Subcutaneous abdominal adipose tissue (tissue), 5 donors: ENCODE data around the gene MYO5C.

Source experiments
- H3K27ac ChIP-seq: one replicate; pipeline ENCODE4 v1.7.0; 2013; ENCODE audit warnings: low read depth, mild to moderate bottlenecking, inconsistent platforms, low read length, moderate library complexity
- H3K27me3 ChIP-seq, 5 donors: one replicate each; pipeline ENCODE4 v1.7.0; 2013; ENCODE audit warnings: low read length in 5 of 5, inconsistent platforms in 1 of 5; ENCODE audit not compliant: control insufficient read depth in 5 of 5, insufficient read depth in 4 of 5
- H3K36me3 ChIP-seq, 5 donors: one replicate each; pipeline ENCODE4 v1.7.0; 2013; ENCODE audit warnings: low read length in 5 of 5; ENCODE audit not compliant: control insufficient read depth in 5 of 5, insufficient read depth in 5 of 5
- H3K4me1 ChIP-seq, 5 donors: one replicate each; pipeline ENCODE4 v1.7.0; 2013; ENCODE audit warnings: low read length in 5 of 5, mild to moderate bottlenecking in 3 of 5, moderate library complexity in 1 of 5; ENCODE audit not compliant: control insufficient read depth in 5 of 5, insufficient read depth in 5 of 5
- H3K4me3 ChIP-seq, 5 donors: one replicate each; pipeline ENCODE4 v1.7.0; 2013; ENCODE audit warnings: low read length in 5 of 5, low read depth in 1 of 5
- H3K9ac ChIP-seq, 5 donors: one replicate each; pipeline ENCODE4 v1.7.0; 2013; ENCODE audit warnings: low read length in 5 of 5, mild to moderate bottlenecking in 4 of 5, moderate library complexity in 3 of 5
- H3K9me3 ChIP-seq, 5 donors: one replicate each; pipeline ENCODE4 v1.7.0; 2013; ENCODE audit warnings: low read length in 5 of 5; ENCODE audit not compliant: control insufficient read depth in 5 of 5
- donor health status: healthy.
- donor health status: healthy.
- donor health status: healthy.
- donor health status: healthy.
- donor health status: healthy.

The MYO5C gene

GRCh38 chr15:52281085-52282035 lies 14.2 kb downstream of the MYO5C start:
- H3K36me3 ChIP-seq: peaks cover 0 to 23% (median 17%) of the 10 kb centered on the region in 5 donors
- H3K9me3 ChIP-seq: no peaks in the 10 kb centered on the region
- no peak overlapping the region for H3K9ac ChIP-seq
- H3K27ac ChIP-seq: no peak overlapping the region
- H3K27me3 ChIP-seq: peaks cover 0 to 2% (median 2%) of the 10 kb centered on the region in 5 donors
- no peak overlapping the region for H3K4me3 ChIP-seq
- H3K4me1 ChIP-seq: peaks cover 0 to under 1% (median 0%) of the 10 kb centered on the region in 5 donors

GRCh38 chr15:52280326-52281084 lies 15.1 kb downstream of the MYO5C start:
- Histone ChIP-seq H3K27me3 (peaks cover 0 to 2% (median 2%) of the 10 kb centered on the region in 5 donors), H3K4me3 (no peak overlapping the region), H3K9me3 (no peaks in the 10 kb centered on the region), H3K27ac (no peak overlapping the region), H3K9ac (no peak overlapping the region), H3K36me3 (peaks cover 0 to 23% (median 19%) of the 10 kb centered on the region in 5 donors), H3K4me1 (peaks cover 0 to 5% (median 0%) of the 10 kb centered on the region in 5 donors)

- Histone ChIP-seq H3K27me3 (peaks cover 0 to 2% (median 2%) of the 10 kb centered on the region in 5 donors), H3K36me3 (peaks cover 0 to 31% (median 29%) of the 10 kb centered on the region in 5 donors), H3K27ac (no peak overlapping the region), H3K4me1 (peaks cover 0 to 5% (median 0%) of the 10 kb centered on the region in 5 donors), H3K9ac (no peak overlapping the region), H3K9me3 (no peaks in the 10 kb centered on the region), H3K4me3 (no peak overlapping the region)
Observed at GRCh38 chr15:52278636-52279367, 16.8 kb downstream of the MYO5C start.

- Histone ChIP-seq H3K27me3 (peaks cover 0 to 2% (median 0%) of the 10 kb centered on the region in 5 donors), H3K9ac (no peak overlapping the region), H3K27ac (no peak overlapping the region), H3K4me1 (peaks cover 0 to 5% (median 0%) of the 10 kb centered on the region in 5 donors), H3K4me3 (no peak overlapping the region), H3K36me3 (peaks cover 0 to 31% (median 29%) of the 10 kb centered on the region in 5 donors), H3K9me3 (no peaks in the 10 kb centered on the region)
Observed at GRCh38 chr15:52278135-52278534, 17.5 kb downstream of the MYO5C start.

- peaks cover 0 to 5% (median 0%) of the 10 kb centered on the region in 5 donors for H3K4me1 ChIP-seq
- H3K36me3 ChIP-seq: peaks cover 0 to 33% (median 28%) of the 10 kb centered on the region in 5 donors
- H3K4me3 ChIP-seq: no peak overlapping the region
- no peaks in the 10 kb centered on the region for H3K9me3 ChIP-seq
- no peak overlapping the region for H3K9ac ChIP-seq
- H3K27me3 ChIP-seq: peaks cover 0 to 2% (median 0%) of the 10 kb centered on the region in 5 donors
- H3K27ac ChIP-seq: no peak overlapping the region
Observed at GRCh38 chr15:52277575-52277974, 18.0 kb downstream of the MYO5C start.

- Histone ChIP-seq H3K27ac (no peak overlapping the region), H3K4me1 (peaks cover 0 to 5% (median 0%) of the 10 kb centered on the region in 5 donors), H3K9ac (no peak overlapping the region), H3K9me3 (no peaks in the 10 kb centered on the region), H3K4me3 (no peak overlapping the region), H3K36me3 (peaks cover 0 to 39% (median 31%) of the 10 kb centered on the region in 5 donors), H3K27me3 (no peaks in the 10 kb centered on the region)
Observed at GRCh38 chr15:52276256-52276770, 19.3 kb downstream of the MYO5C start.

GRCh38 chr15:52263563-52264282 lies 31.9 kb downstream of the MYO5C start:
- no peak overlapping the region for H3K9ac ChIP-seq
- H3K27ac ChIP-seq: no peak overlapping the region
- H3K27me3 ChIP-seq: no peaks in the 10 kb centered on the region
- H3K9me3 ChIP-seq: no peaks in the 10 kb centered on the region
- peaks cover 8 to 33% (median 25%) of the 10 kb centered on the region in 5 donors for H3K4me1 ChIP-seq
- H3K4me3 ChIP-seq: no peak overlapping the region
- peaks cover 0 to 23% (median 2%) of the 10 kb centered on the region in 5 donors for H3K36me3 ChIP-seq

GRCh38 chr15:52262364-52262763 lies 33.2 kb downstream of the MYO5C start:
- H3K36me3 ChIP-seq: peaks cover 0 to 17% (median 2%) of the 10 kb centered on the region in 5 donors
- no peaks in the 10 kb centered on the region for H3K9me3 ChIP-seq
- peaks cover 11 to 38% (median 31%) of the 10 kb centered on the region in 5 donors for H3K4me1 ChIP-seq
- no peaks in the 10 kb centered on the region for H3K27me3 ChIP-seq
- peak overlapping the region; percentile 67 for H3K27ac ChIP-seq
- H3K4me3 ChIP-seq: no peak overlapping the region
- H3K9ac ChIP-seq: peak overlapping the region in 1 of 5 donors; percentile 17
